ENCODE measurements around the gene CDC25A.
"Not testable (repeated sequence)": the region's sequence is repeated elsewhere in the genome, so short reads cannot be mapped to it uniquely, and the experiment has no call there.

CDC25A gene

DNA sequence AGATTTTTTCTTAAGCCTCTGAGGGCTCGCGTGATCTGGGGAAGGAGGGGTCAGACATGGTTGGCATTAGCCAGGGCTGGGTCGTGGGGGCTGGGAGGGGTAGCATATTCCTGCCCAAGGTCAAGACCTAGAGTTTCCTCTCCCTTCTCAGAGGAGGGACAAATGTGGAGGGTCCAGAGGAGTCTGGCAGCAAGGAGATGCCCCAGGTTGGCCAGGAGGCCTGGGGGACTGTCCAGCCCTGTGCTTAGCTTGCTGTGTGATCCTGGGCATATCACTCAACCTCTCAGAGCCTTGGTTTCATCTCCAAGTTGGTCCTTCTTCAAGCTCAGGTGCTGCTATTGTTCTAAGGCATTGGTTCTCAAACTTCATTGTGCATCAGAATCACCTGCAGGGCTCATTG, 26.0 kb upstream of the CDC25A start:
- no peaks in the 10 kb centered on the region for H3K27me3 Mint-ChIP-seq
- no peaks in the 10 kb centered on the region for H3K9me3 Mint-ChIP-seq
- no peak overlapping the region for H3K27ac Mint-ChIP-seq
- no peaks in the 10 kb centered on the region for H3K36me3 Mint-ChIP-seq (ENCODE audit: low read depth)
- H3K4me3 Mint-ChIP-seq = no peak overlapping the region
- H3K4me1 Mint-ChIP-seq (ENCODE audit: low read depth) = no peaks in the 10 kb centered on the region

DNA sequence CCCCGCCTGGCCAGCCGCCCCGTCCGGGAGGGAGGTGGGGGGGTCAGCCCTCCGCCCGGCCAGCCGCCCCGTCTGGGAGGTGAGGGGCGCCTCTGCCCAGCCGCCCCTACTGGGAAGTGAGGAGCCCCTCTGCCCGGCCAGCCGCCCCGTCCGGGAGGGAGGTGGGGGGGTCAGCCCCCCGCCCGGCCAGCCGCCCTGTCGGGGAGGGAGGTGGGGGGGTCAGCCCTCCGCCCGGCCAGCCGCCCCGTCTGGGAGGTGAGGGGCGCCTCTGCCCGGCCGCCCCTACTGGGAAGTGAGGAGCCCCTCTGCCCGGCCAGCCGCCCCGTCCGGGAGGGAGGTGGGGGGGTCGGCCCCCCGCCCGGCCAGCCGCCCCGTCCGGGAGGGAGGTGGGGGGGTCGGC, 23.6 kb upstream of the CDC25A start:
- not testable (repeated sequence) for H3K27me3 Mint-ChIP-seq; H3K4me1 Mint-ChIP-seq (ENCODE audit: low read depth); H3K36me3 Mint-ChIP-seq (ENCODE audit: low read depth)

DNA sequence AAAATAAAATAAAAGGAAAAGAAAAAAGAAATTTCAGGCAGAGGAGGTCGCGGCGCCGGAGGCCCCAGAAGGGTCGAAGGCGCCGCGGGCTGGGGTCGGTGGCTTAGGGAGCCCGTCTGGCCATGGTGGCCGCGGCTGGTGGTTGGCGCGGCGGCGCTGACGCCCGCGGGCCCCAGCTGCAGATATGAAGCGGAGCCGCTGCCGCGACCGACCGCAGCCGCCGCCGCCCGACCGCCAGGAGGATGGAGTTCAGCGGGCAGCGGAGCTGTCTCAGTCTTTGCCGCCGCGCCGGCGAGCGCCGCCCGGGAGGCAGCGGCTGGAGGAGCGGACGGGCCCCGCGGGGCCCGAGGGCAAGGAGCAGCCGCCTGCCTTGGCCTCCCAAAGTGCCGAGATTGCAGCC, 22.3 kb upstream of the CDC25A start:
- H3K27me3 Mint-ChIP-seq; H3K4me1 Mint-ChIP-seq (ENCODE audit: low read depth); H3K27ac Mint-ChIP-seq; H3K36me3 Mint-ChIP-seq (ENCODE audit: low read depth); H3K9me3 Mint-ChIP-seq; H3K4me3 Mint-ChIP-seq: not testable (repeated sequence)

More for the DNA sequence above, 23.6 kb upstream of the CDC25A start:
- not testable (repeated sequence) for H3K9me3 Mint-ChIP-seq, H3K27ac Mint-ChIP-seq, H3K4me3 Mint-ChIP-seq

DNA sequence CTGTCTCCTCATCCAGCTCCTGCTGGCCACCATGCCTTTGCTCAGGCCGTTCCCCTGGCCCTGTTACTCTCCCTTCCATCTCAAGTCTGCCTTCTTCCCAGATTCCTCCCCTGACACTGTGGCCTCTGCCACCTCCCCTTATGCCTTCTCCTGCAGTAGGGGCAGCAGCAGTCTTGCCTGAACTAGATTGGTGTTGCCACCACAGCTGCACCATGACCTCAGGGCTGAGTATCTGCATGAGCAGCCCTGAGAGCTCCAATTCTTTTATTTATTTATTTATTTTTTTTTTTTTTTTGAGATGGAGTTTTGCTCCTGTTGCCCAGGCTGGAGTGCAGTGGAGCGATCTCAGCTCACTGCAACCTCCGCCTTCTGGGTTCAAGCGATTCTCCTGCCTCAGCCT, 21.2 kb upstream of the CDC25A start:
- H3K27ac Mint-ChIP-seq = no peak overlapping the region
- H3K4me3 Mint-ChIP-seq = no peak overlapping the region
- H3K9me3 Mint-ChIP-seq = no peaks in the 10 kb centered on the region
- no peaks in the 10 kb centered on the region for H3K27me3 Mint-ChIP-seq
- no peaks in the 10 kb centered on the region for H3K36me3 Mint-ChIP-seq (ENCODE audit: low read depth)
- no peaks in the 10 kb centered on the region for H3K4me1 Mint-ChIP-seq (ENCODE audit: low read depth)

DNA sequence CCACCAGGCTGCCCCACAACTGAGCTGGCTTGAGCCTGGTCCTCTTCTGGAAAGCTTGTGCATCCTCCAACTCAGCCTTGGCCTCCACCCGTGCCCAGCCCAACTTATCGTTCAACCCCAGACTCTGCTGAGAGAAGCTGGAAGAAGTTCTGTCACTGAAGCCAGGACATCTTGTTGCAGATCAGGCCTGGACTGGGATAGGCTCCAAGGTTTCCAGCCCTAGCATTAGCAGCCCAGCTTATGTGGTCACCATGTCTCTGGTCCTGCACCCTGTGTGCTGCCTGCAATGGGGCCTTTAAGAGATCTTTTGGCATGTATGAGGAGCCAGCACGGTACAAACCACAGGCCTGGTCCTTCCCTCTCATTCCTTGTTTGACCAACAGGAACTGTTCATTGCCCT, 19.9 kb upstream of the CDC25A start:
- H3K4me3 Mint-ChIP-seq = no peak overlapping the region
- no peak overlapping the region for H3K27ac Mint-ChIP-seq
- no peaks in the 10 kb centered on the region for H3K9me3 Mint-ChIP-seq
- H3K36me3 Mint-ChIP-seq (ENCODE audit: low read depth) = no peaks in the 10 kb centered on the region
- H3K27me3 Mint-ChIP-seq = no peaks in the 10 kb centered on the region
- H3K4me1 Mint-ChIP-seq (ENCODE audit: low read depth) = no peaks in the 10 kb centered on the region

DNA sequence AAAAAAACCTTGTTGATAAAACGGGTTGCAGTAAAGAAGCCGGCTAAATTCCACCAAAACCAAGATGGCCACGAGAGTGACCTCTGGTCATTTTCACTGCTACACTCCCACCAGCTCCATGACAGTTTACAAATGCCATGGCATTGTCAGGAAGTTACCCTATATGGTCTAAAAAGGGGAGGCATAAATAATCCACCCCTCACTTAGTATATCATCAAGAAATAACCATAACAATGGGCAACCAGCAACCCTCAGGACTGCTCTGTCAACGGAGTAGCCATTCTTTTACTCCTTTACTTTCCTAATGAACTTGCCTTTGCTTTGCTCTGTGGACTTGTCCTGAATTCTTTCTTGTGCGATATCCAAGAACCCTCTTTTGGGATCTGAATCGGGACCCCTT, 14.4 kb upstream of the CDC25A start:
- H3K4me3 Mint-ChIP-seq = no peak overlapping the region
- H3K4me1 Mint-ChIP-seq (ENCODE audit: low read depth) = no peaks in the 10 kb centered on the region
- H3K36me3 Mint-ChIP-seq (ENCODE audit: low read depth) = no peaks in the 10 kb centered on the region
- no peaks in the 10 kb centered on the region for H3K27me3 Mint-ChIP-seq
- H3K27ac Mint-ChIP-seq = no peak overlapping the region
- H3K9me3 Mint-ChIP-seq = no peaks in the 10 kb centered on the region

DNA sequence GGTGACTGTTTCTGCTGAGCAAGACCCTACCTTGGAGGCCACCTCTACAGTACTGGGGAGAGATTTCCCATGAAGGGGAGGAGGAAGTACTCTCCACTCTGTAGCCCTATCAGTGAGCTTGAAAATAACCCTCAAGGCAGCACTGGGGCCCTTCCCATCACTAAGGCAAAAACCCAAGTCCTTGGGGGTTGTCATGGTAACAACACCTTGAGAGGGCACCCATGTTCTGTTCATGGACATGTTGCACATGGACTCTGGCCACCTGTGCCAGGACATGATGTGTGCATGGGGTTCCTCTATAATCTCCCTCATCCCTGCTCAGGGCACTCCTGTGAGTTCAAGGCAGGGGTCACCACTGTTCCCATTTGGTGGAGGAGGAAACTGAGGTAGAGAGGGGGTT, 10.9 kb upstream of the CDC25A start:
- H3K27me3 Mint-ChIP-seq = no peaks in the 10 kb centered on the region
- H3K36me3 Mint-ChIP-seq (ENCODE audit: low read depth) = no peaks in the 10 kb centered on the region
- H3K4me3 Mint-ChIP-seq = no peak overlapping the region
- no peaks in the 10 kb centered on the region for H3K4me1 Mint-ChIP-seq (ENCODE audit: low read depth)
- H3K27ac Mint-ChIP-seq = no peak overlapping the region
- H3K9me3 Mint-ChIP-seq = no peaks in the 10 kb centered on the region

DNA sequence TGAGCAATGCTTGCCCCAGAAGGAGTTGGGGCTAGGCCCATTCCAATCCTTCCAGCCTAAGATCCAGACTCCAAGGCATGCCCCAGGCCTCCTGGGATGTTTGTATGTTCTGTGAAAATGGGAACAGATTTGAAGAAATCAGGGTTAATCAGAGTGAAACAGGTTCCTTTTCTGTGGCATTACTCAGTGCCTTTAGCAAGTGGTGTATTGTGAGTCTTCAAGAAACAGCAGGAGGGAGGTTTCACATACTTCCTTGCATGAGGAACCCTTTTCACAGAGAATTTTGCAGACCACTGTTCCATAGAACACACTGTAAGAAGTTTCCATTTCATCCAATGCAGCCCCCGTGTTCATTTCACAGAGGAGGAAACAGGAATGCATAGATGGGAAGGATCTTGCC, 8.4 kb upstream of the CDC25A start:
- H3K4me3 Mint-ChIP-seq = no peak overlapping the region
- H3K4me1 Mint-ChIP-seq (ENCODE audit: low read depth) = no peaks in the 10 kb centered on the region
- no peaks in the 10 kb centered on the region for H3K9me3 Mint-ChIP-seq
- no peak overlapping the region for H3K27ac Mint-ChIP-seq
- H3K27me3 Mint-ChIP-seq = no peaks in the 10 kb centered on the region
- no peaks in the 10 kb centered on the region for H3K36me3 Mint-ChIP-seq (ENCODE audit: low read depth)

DNA sequence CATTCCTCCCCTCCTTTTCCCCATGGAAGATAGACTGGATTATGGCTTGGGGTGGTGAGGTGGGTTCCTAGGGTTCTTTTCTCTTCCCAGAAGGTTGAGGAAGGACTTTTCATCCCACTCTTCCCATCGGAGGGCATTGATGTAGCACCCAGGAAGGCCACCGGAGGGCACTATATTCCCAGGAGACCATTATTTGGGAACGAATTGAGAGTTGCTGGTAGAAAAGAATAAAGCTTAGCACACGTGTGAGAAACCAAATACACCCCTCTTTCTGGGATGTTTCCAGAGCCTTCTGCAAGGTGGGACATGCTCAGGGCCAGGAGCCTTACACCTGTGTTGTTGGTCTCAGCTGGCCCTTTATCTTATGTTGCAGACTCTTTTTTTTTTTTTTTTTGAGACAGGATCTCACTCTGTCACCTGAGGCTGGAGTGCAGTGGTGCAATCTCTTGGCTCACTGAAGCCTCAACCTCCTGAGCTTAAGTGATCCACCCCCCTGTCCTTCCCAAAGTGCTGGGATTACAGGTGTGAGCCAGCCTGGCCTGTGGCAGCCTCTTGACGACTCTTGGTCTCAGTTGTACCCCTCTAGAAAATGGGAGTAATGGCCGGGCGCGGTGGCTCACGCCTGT, 6.3 kb upstream of the CDC25A start:
- no peaks in the 10 kb centered on the region for H3K9me3 Mint-ChIP-seq

DNA sequence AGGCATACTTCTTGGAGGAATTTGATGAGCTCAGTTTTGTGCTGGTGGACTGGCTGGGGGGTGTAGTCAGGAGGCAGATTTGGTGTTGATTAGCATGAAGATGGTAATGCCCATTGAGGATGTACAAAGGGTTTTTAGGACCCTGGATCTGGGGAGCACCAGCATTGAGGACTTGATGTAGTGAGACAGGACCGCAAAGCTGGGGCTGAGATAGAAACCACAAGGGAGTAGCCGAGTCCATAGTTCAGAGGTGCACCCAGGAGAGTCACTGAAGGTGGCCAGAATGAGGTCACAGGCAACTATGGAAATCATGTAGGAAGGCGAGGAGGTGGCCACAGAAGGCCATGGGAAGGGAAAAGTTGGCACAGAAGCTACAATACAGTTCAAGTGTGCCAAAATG, 2.7 kb upstream of the CDC25A start:
- H3K36me3 Mint-ChIP-seq (ENCODE audit: low read depth) = peaks cover 15% of the 10 kb centered on the region
- no peaks in the 10 kb centered on the region for H3K9me3 Mint-ChIP-seq
- no peak overlapping the region for H3K27ac Mint-ChIP-seq
- peaks cover 13% of the 10 kb centered on the region for H3K4me1 Mint-ChIP-seq (ENCODE audit: low read depth)
- H3K4me3 Mint-ChIP-seq = no peak overlapping the region
- peaks cover 9% of the 10 kb centered on the region for H3K27me3 Mint-ChIP-seq

More for the DNA sequence above, 6.3 kb upstream of the CDC25A start:
- Mint-ChIP-seq H3K4me1 (ENCODE audit: low read depth) (no peaks in the 10 kb centered on the region), H3K27ac (no peak overlapping the region), H3K36me3 (ENCODE audit: low read depth) (no peaks in the 10 kb centered on the region), H3K4me3 (no peak overlapping the region), H3K27me3 (no peaks in the 10 kb centered on the region)

DNA sequence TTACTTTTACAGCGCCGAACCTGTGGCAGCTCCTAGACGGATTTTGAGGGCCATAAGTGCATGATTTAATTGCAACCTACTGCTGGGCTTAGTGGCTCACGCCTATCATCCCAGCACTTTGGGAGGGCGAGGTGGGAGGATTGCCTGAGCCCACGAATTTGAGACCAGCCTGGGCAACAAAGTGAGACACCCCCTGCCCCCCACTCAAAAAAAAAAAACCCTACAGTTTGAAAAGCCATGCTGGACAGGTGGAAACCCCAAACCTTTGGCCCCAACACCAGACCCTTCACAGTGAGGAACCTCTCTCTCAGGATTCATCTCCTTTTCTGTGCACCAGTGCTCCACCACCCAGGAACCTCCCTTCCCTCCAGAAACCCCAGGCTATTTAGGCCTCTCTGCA, 1.1 kb upstream of the CDC25A start:
- H3K27me3 Mint-ChIP-seq = peaks cover 12% of the 10 kb centered on the region
- H3K9me3 Mint-ChIP-seq = no peaks in the 10 kb centered on the region
- no peak overlapping the region for H3K4me3 Mint-ChIP-seq
- peaks cover 31% of the 10 kb centered on the region for H3K36me3 Mint-ChIP-seq (ENCODE audit: low read depth)
- H3K4me1 Mint-ChIP-seq (ENCODE audit: low read depth) = peaks cover 18% of the 10 kb centered on the region
- H3K27ac Mint-ChIP-seq = peak overlapping the region; percentile 72

DNA sequence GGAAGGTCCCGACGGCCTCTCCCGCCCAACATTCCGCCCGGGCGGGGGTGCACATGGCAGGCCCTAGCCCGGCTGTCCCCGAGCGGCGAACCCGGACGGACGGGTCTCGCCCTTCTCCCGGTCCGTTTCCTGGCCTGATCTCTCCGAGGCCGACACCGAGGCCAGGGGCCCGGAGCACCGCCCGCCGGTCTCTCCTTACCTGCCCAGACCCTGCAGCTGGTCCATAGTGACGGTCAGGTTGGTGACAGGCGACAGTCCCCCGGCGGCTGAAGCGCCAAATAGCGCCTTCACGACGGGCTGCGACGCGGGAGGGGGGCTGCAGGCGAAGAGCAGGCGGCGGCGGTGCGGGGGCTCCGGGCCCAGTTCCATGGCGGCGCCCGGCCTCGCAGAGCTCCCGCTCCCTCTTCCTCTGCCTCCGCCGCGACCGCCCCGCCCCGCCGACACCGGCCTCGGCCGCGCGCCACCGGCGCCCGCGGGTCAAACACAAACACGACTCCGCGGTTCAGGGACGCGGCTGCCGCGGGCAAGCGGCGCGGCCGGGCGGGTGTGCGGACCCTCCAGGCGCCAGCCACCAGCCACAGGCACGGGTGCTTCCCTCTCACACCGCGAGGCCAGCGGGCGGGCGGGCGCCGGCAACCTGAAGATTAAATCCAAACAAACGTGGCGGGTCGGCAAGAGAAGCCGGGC, 495 bp downstream of the CDC25A start:
- no peaks in the 10 kb centered on the region for H3K9me3 Mint-ChIP-seq
- peaks cover 18% of the 10 kb centered on the region for H3K4me1 Mint-ChIP-seq (ENCODE audit: low read depth)
- H3K27me3 Mint-ChIP-seq = peaks cover 12% of the 10 kb centered on the region
- peaks cover 47% of the 10 kb centered on the region for H3K36me3 Mint-ChIP-seq (ENCODE audit: low read depth)
- peak overlapping the region; percentile 92 for H3K27ac Mint-ChIP-seq
- H3K4me3 Mint-ChIP-seq = peak overlapping the region; percentile 97

DNA sequence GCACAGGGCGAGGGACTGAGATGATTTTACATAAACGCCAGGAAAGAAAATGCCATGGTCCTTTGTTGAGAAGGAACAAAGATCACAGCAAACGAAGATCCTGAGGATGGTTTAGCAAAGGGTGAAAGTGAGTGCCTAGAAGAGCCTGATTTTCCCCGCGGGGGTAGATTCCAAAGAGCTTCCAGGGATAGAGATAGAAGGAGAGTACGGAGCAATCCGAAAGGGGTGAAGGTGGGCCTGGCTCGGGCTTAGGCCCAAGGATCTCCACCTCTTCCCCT, 977 bp downstream of the CDC25A start:
- Mint-ChIP-seq H3K4me3 (peak overlapping the region; percentile 97), H3K36me3 (ENCODE audit: low read depth) (peaks cover 52% of the 10 kb centered on the region), H3K9me3 (no peaks in the 10 kb centered on the region), H3K4me1 (ENCODE audit: low read depth) (peaks cover 21% of the 10 kb centered on the region), H3K27me3 (peaks cover 12% of the 10 kb centered on the region), H3K27ac (peak overlapping the region; percentile 92)

DNA sequence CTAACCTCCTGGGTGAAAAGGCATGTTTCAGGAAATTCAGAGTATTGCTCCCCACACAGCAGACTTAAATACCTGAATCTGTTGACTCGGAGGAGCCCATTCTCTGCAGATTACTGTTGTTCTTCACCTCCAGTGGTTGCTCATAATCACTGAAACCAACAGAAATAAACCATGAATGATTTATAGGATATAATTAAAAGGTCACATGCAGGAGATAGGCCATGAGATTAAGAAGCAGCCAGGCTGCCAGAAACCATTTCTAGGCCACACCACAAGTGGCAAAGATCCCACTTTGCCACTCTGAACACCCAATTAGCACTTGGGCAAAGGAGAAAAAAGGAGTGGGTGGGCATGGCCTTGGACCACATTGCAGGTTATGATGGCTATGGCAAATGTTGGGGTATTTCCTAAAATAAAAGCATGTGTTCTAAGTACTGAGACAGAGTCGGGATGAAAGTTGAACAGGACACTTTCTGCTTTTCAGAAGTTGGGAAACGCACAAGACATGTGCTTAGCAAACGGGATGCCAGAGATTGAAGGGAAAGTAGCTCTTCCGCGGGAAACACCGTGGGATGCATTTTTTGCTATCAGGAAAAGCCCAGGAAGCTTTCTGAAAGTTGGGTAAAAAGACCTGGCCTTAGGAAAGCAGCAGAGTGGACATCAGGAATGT, 1.5 kb downstream of the CDC25A start:
- peaks cover 12% of the 10 kb centered on the region for H3K27me3 Mint-ChIP-seq
- H3K36me3 Mint-ChIP-seq (ENCODE audit: low read depth) = peaks cover 57% of the 10 kb centered on the region
- peaks cover 21% of the 10 kb centered on the region for H3K4me1 Mint-ChIP-seq (ENCODE audit: low read depth)
- peak overlapping the region; percentile 92 for H3K27ac Mint-ChIP-seq
- H3K4me3 Mint-ChIP-seq = peak overlapping the region; percentile 97
- H3K9me3 Mint-ChIP-seq = no peaks in the 10 kb centered on the region

DNA sequence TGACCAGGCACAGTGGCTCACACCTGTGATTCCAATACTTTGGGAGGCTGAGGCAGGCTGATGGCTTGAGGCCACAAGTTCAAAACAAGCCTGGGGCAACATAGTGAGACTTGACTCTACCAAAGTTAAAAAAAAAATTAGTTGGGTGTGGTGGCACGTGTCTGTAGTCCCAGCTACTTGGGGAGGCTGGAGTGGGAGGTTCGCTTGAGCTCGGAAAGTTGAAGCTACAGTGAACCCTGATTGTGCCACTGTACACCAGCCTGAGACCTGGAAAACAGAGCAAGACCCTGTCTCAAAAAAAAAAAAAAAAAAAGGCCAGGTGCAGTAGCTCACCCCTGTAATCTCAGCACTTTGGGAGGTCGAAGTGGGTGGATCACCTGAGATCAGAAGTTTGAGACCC, 3.1 kb downstream of the CDC25A start:
- peaks cover 12% of the 10 kb centered on the region for H3K27me3 Mint-ChIP-seq
- no peak overlapping the region for H3K4me3 Mint-ChIP-seq
- peaks cover 21% of the 10 kb centered on the region for H3K4me1 Mint-ChIP-seq (ENCODE audit: low read depth)
- peaks cover 73% of the 10 kb centered on the region for H3K36me3 Mint-ChIP-seq (ENCODE audit: low read depth)
- H3K27ac Mint-ChIP-seq = no peak overlapping the region
- no peaks in the 10 kb centered on the region for H3K9me3 Mint-ChIP-seq

DNA sequence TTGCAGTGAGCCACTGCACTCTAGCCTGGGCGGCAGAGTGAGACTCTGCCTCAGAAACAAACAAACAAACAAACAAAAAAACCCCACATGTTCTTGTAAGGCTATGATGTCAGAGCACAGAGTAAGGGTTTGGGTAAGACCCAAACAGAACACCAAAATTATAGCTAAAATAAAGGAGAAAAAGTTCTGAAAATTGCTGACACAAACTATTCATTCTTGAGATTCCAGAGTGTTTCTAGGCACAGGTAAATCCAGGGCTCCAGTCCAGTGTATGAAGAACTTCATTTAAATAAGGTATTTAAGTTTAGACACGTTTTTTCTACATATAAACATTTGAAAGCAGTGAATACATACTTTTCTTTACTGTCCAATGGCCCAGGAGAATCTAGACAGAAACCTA, 3.9 kb downstream of the CDC25A start:
- no peak overlapping the region for H3K27ac Mint-ChIP-seq
- H3K9me3 Mint-ChIP-seq = no peaks in the 10 kb centered on the region
- peaks cover 80% of the 10 kb centered on the region for H3K36me3 Mint-ChIP-seq (ENCODE audit: low read depth)
- H3K4me3 Mint-ChIP-seq = no peak overlapping the region
- H3K4me1 Mint-ChIP-seq (ENCODE audit: low read depth) = peaks cover 21% of the 10 kb centered on the region
- peaks cover 12% of the 10 kb centered on the region for H3K27me3 Mint-ChIP-seq
